T47D (cell line): ENCODE data around the gene LRRC27.
"Not testable (repeated sequence)": the region's sequence is repeated elsewhere in the genome, so short reads cannot be mapped to it uniquely, and the experiment has no call there.

Source experiments
- DNase-seq, 2 experiments: peaks; one replicate each; pipeline versions ENCODE4 v3.0.0 to v3.0.0-alpha.2; 2011 to 2012; ENCODE audit warnings: low read depth in 1 of 2, low spot score in 1 of 2
- JUND ChIP-seq: IDR thresholded peaks from 2 replicates; pipeline ENCODE4 v1.6.1; 2012; ENCODE audit warnings: low read depth
- in situ Hi-C: cut with HindIII; loops from 2 replicates; pipeline ENCODE4 v1.10.0; 2016; ENCODE audit warnings: low sequenced_read_pairs, low pct_unique_long_range_greater_than_20kb

Gene LRRC27

GRCh38 chr10:132373241-132373955 is 41.4 kb downstream of the LRRC27 start:
- TF ChIP-seq JUND = no peak
- in situ Hi-C loops = no loop called here
- no peak for DNase-seq

DNA sequence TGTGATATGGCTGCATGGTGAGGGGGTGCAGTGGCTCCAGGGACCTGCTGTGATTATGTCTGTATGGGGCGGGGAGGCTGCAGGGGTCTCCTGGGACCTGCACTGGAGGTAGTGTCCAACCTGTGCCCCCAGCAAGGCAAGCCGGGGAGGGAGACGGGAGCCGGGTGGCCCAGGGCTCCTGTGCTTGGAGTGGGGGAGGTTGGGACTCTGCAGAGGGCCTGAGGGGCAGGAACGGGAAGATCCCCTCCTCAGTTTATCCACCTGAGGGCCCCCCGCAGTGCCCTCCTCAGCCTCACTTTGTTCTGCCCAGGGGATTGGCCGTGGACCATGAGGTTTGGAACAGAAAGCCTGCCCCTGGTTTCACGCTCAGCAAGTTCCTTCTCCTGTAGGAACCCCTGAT is 42.2 kb downstream of the LRRC27 start:
- TF ChIP-seq JUND = no peak
- in situ Hi-C loops = no loop called here
- DNase-seq = no peak

- no peak for TF ChIP-seq JUND
- in situ Hi-C loops = no loop called here
- DNase-seq = no peak
Measured at GRCh38 chr10:132374612-132375011, 42.6 kb downstream of the LRRC27 start.

DNA sequence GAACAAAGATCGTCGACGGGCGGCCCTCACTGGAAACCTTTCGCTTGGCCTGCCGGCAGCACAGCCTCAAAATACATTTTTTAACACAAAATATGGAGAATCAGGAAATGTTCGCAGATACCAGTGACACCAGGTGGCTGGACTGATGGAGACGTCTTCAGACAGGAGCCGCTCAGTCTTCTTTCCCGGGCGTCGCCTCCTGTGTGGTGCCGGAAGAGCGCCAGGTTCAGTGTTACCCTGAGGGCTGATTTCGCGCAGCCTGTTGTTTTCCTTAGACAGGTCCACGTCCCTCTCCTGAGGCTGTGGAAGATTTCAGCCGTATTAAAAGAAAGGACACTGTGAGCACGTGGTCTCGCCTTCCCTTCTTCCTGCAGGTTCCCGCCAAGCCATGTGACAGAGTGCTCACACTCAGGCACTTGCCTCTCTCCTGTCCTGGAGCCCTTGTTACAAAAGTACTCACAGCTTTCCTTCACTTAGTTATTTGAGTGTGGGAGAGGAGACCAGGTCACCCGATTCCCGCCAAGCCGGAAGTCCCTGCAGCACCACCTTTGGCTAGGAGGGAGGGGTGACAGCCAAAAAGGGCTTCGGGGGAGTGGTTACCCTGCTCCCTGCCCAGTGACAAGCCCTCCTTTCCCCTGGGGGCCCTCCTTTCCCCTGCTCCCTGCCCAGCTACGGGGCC is 43.3 kb downstream of the LRRC27 start:
- no peak for TF ChIP-seq JUND
- in situ Hi-C loops = no loop called here
- no peak for DNase-seq

DNA sequence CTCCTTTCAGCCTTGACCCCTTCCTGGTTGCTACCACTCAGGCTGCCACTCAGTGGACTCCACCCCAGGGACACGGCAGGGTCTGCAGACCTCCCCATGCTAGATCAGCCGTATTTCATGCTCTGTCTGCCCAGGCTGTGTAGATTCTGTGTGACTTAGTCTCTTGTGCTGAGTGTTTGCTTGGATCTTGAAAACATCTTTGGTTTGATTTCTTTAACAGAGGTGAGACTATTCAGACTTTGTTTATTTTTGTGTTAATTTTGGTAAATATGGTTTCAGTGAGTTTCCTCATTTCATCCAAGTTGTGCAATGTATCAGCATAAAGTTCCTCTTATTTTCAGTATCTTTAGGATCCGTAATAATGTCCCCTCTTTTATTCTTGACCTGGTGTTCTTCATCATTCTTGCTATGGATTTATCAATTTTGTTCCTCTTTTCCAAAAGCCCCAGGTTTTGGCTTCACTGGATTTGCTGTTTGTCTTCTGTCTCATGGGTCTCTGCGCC is 43.9 kb downstream of the LRRC27 start:
- no peak for TF ChIP-seq JUND
- in situ Hi-C loops = no loop called here
- DNase-seq = no peak

DNA sequence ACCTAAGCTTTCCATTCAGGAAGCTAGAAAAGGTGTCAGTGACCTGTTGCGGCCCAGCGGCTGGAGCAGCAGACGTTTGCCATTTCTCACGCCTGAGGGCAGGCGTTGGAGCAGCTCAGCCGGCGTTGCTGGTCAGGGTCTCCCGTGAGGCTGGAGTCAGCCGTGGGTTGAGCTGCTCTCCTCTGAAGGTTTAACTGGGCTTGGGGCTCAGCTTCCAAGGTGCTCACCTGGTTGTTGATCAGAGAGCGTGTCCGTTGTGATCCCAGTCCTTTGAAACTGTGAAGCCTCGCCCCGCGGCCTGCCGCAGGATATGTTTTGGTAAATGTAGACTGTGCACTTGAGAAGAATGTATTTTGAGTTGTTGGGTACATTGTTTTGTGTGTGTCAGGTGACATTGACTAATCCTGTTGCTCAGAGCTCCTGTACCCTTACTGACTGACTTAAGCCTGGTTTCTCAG is 44.4 kb downstream of the LRRC27 start:
- in situ Hi-C loops = no loop called here
- no peak for DNase-seq
- no peak for TF ChIP-seq JUND

DNA sequence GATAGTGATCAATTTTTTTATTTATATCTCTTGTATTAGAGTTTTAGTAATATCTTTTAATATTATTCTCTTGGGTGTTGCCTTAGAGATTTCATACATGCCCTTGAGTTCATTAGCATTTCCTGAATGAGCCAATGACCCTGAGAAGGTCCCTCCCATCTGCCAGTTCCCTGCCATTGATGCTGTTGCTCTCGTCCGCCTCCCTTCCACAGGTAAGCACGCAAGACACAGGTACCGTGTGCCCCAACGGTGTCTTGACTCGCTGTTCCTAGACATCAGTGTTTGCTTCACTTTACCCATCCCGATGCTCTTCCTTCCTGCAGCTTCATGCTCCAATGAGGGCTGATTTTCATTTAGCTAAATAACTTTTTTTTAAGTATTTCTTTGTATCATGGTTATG is 45.3 kb downstream of the LRRC27 start:
- no peak for TF ChIP-seq JUND
- in situ Hi-C loops = no loop called here
- no peak for DNase-seq

GRCh38 chr10:132379026-132379425 is 47.0 kb downstream of the LRRC27 start:
- in situ Hi-C loops, DNase-seq: not testable (repeated sequence)

DNA sequence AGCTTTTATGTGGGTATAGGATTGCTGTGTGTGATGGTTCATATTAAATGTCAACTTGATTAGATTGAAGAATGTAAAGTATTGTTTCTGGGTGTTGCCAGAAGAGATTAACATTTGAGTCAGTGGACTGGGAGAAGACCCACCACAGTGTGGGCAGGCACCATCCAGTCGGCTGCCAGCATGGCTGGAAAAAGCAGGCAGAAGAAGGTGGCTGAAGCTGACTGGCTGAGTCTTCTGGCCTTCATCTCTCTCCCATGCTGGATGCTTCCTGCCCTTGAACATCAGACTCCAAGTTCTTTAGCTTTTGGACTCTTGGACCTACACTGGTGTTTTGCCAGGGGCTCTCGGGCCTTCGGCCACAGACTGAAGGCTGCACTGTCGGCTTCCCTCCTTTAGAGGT is 49.0 kb downstream of the LRRC27 start:
- DNase-seq, in situ Hi-C loops: not testable (repeated sequence)

- in situ Hi-C loops = no loop called here
- DNase-seq = no peak
- TF ChIP-seq JUND = no peak
Measured at GRCh38 chr10:132381741-132382140, 49.7 kb downstream of the LRRC27 start.

- no peak for TF ChIP-seq JUND
- in situ Hi-C loops = no loop called here
- no peak for DNase-seq
Measured at GRCh38 chr10:132382231-132382922, 50.4 kb downstream of the LRRC27 start.

DNA sequence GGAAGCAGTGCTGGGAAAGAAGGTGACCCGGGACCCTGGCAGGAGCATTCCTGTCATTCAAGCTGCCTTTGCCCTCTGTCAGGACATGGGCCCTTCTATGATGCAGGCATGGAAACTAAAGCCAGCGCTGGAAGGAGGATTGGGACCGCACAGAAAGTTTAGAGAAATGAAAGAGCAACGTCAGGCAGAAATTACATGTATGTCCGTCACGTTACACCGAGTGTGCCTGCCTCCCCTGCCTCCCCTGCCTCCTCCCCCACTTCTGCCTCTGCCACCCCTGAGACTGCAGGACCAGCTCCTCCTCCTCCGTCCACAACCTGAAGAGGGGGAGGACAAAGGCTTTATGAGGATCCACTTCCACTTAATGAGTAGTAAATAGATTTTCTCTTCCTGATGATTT is 51.1 kb downstream of the LRRC27 start:
- TF ChIP-seq JUND = no peak
- DNase-seq = no peak

DNA sequence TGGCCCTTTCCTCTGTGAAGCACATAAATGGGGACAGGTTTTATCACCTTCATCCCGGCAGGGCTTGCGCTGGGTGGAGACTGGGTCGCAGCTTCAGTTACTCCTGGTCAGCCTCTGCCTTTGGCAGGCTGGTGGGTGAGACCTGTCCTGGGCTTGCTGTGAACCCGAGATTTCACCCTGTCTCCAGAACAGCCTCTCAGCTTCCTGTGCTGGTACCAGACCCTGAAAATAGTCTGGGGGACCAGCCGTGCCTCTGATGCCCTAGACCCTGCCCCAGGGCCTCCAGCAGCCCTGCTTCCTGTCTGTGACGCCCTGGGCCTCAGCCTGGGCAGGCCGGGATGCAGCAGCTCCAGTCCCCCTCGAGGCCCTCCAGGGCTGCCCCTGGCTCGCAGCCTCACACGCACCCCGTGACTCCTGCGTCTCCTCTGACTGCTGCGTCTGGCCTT is 51.8 kb downstream of the LRRC27 start:
- no peak for DNase-seq
- in situ Hi-C loops = no loop called here
- no peak for TF ChIP-seq JUND

More for the DNA sequence above, 51.1 kb downstream of the LRRC27 start:
- in situ Hi-C loops = no loop called here
